ENCODE results near the gene CBR1. TPM values are rescaled to one million over a fixed set of nuclear protein-coding genes. Genes with fewer than 3 reads are reported as not detected.
"Not testable (repeated sequence)": the region's sequence is repeated elsewhere in the genome, so short reads cannot be mapped to it uniquely, and the experiment has no call there.

CBR1 gene
- total RNA-seq, 1 experiment from 2014 or later = 124 TPM

DNA sequence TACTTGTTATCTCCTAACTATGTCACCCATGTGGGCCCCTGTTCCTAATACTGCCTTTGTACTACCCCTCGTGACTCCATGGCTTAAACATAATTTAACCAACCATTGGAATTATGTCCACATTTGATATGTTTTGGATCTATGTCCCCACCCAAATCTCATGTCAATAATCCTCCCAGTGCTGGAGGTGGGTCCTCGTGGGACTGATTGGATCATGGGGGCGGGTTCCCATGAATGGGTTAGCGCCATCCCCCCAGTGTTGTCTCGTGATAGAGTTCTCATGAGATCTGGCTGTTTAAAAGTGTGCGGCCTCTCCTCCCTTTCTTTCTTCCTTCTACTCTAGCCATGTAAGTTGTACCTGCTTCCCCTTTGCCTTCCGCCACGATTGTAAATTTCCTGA lies 9.8 kb downstream of the CBR1 start:
- DNase-seq (ENCODE audit: low read depth) = no peak

- no peak for DNase-seq (ENCODE audit: low read depth)
Observed at GRCh38 chr21:36080386-36080785, 10.6 kb downstream of the CBR1 start.

DNA sequence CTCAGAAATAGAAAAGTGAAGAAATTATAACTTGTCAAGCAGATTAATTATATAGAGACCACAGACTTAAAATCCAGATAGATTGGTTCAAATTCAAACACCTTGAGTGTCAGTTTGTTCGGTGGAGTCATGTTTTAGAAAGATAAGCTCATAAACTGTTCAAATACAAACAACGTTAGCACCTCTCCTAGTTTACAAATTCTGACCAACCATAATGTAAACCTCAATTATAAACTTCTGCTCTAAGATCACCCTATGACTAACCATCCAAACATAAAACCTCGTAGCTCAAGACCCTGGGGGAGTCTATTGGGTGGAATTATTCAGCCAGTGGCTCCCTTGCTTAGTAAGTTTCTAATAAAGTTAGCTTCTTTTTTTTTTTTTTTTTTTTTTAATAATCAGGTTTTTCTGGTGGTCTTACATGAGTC lies 12.4 kb downstream of the CBR1 start:
- DNase-seq (ENCODE audit: low read depth) = no peak

DNA sequence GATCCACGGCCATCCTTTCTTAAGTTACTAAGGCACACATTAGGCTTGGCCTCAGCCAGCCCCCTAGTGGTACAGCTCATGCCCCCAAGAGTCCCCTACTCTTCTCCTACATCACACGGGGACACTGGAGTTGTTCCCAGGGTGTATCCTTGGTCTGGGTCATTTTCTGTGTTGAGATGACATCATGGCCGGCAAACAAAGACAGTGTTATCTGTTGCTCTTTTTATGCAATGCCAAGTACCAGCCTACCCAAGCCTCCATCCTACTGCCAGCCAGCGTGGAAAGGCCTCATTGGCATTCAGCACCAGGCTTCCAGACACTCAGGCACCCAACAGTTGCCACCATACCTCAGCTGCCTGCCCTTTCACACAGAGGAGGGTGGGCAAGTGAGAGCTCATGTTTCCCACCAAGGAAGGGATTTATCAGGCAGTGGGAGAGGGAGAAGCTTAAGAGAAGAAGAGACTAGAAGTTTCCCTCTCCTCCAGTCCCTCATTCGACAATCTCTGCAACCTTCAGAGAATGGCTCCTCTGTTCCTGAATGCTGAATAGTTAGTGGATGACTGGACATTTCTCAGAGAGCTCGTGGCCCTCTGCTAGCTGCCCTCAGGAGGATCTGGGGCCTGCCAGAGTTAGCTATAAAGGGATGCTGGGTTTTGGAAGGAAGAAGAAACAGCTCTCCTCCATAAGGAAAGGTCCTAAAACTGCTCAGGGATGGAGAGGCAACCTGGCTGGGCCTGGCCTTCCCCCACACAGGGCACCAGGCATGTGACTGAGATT lies 17.7 kb downstream of the CBR1 start:
- peak; percentile 9 for DNase-seq (ENCODE audit: low read depth)

GRCh38 chr21:36089946-36090345 lies 20.1 kb downstream of the CBR1 start:
- no peak for DNase-seq (ENCODE audit: low read depth)

DNA sequence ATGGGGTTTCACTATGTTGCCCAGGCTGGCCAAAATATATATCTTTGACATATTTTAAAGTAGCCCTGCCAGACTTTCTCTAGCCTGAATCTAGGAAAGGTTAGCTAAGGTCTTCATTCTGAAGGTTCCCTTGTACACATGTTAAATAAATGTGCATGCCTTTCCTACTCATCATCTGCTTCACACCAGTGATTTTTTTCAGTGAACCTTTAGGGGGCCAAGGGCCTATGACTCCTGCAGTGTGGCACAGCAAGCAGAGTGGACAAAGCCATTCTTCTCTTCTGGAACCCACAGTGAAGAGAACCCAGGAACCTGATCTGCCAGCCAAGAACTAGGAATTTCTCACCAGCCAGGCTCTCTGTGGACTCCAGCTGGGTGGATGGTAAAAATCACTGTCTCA lies 22.9 kb downstream of the CBR1 start:
- no peak for DNase-seq (ENCODE audit: low read depth)

- DNase-seq (ENCODE audit: low read depth) = no peak
Observed at GRCh38 chr21:36093512-36093911, 23.7 kb downstream of the CBR1 start.

DNA sequence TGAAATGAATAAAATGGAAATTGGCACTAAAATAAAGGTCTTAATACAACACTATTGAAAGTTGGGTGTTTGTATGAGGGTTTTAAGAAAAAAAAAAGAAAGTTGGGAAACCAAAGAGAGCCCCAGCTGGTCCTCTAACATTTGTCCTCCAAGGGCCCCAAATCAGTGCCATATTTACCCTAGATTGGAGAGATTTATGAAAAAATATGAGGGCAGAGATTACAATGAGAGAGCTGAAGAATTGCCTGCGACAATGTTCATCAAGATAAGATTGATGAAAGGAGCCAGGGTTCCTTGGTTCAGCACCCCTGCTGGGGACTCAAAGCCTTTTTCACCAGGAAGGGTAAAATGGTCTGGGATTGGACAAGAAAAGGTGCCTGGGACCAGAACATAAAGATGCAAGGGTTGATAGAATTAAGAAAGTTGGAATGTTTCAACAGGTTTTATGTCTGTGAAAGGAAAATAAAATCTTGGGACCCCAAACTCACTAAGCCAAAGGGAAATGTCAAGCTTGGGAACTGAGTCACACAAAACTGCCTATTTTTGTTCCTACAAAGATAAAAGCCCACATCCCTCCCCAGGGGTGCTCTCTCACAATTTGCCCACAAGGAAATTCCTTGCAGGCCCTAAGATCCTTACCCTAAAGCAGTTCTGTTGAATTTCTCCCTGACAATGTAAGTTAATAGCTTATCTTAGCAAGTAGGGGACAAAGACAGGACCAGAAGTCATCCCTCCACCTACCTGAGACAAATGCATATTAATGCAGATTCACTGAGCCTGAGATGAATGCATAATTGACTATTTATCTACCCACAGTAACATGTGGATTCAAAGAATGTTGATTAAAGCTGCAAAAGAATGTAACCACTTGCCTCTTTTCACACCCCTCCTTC lies 26.8 kb downstream of the CBR1 start:
- DNase-seq (ENCODE audit: low read depth) = no peak

GRCh38 chr21:36097427-36098181 lies 27.8 kb downstream of the CBR1 start:
- DNase-seq (ENCODE audit: low read depth) = peak; percentile 11

- DNase-seq (ENCODE audit: low read depth) = no peak
Observed at GRCh38 chr21:36098182-36098532, 28.3 kb downstream of the CBR1 start.

DNA sequence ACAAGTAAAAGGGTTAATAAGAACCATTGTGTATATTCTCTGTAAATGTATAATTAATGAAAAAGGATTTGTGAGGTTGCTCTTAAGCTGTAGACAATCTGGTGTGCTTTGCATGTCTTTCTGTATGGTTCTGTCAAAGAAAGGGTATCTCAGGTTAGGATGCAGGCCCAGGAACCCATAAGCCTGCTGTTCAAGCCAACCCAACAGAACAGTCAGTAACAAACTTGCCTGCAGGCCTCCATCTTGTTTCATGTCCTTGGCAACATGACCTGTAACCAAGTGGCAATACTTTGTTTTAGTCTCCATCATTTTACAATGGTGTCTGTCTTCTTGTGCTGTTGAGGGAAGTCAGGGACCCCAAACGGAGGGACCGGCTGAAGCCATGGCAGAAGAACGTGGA lies 29.2 kb downstream of the CBR1 start:
- no peak for DNase-seq (ENCODE audit: low read depth)

DNA sequence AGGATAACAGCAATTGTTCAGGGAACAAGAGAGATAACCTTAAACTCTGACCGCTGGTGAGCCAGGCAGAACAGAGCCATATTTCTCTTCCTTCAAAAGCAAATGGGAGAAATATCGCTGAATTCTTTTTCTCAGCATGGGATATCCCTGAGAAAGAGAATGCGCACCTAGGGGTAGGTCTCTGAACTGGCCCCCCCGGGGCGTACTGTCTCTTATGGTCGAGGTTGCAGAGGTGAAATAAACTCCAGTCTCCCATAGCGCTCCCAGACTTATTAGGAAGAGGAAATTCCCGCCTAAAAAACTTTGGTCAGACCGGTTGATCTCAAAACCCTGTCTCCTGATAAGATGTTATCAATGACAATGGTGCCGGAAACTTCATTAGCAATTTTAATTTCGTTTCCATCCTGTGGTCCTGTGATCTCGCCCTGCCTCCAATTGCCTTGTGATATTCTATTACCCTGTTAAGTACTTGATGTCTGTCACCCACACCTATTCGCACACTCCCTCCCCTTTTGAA lies 29.9 kb downstream of the CBR1 start:
- not testable (repeated sequence) for DNase-seq (ENCODE audit: low read depth)

- no peak for DNase-seq (ENCODE audit: low read depth)
Observed at GRCh38 chr21:36100971-36101641, 31.3 kb downstream of the CBR1 start.

GRCh38 chr21:36103434-36103833 lies 33.6 kb downstream of the CBR1 start:
- DNase-seq (ENCODE audit: low read depth) = no peak

DNA sequence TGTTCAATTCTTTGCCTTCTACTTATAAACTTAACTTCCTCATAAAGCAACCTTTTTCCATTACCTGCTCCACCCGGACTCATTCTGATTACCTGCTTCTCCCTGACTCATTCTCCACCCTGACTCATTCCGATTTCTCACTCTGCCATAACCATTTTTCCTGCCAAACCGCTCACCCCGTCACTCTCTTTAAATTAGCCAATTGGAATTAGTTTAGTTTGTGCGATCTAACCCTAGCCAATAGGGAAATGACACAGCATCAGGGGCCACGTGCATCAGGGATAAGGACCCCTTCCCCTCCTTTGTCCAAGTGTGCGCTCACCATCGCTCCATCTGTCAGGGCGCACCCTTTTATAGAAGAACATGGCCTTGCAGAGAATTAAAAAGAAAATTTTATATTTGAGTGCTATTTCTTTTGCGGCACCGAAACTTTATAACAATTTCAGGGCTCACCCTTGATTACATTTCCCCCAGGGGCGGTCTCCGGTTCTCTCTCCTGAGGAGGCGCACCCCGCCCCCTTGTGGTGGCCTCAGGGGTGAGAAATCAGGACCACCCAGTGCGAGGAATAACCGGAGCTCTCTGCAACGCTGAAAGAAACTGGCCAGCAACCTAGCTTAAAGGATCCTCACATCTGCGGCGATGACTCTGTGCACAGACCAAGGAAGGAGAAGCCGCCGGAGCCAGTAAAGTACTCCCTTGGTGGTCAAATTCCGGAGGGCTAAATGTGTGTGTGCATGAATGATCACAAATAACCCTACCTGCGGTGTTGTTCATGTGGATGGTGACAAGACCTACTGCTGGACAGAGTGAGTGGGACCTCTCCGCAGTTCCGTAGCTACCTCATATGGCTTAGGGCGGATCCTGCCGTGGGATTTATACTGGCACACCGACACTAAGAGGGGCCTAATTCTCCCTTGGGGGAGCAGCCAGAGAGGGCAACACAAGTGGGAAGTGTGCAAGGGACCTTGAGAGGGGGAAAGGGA lies 34.8 kb downstream of the CBR1 start:
- peak; percentile 70 for DNase-seq (ENCODE audit: low read depth)

GRCh38 chr21:36105327-36105842 lies 35.6 kb downstream of the CBR1 start:
- DNase-seq (ENCODE audit: low read depth) = no peak

- no peak for DNase-seq (ENCODE audit: low read depth)
Observed at GRCh38 chr21:36109868-36110267, 40.0 kb downstream of the CBR1 start.

GRCh38 chr21:36111238-36111637 lies 41.4 kb downstream of the CBR1 start:
- no peak for DNase-seq (ENCODE audit: low read depth)

- DNase-seq (ENCODE audit: low read depth) = no peak
Observed at GRCh38 chr21:36113647-36114428, 44.0 kb downstream of the CBR1 start.
